B cell (primary cell): ENCODE measurements around the gene PRDM2. TPM values are rescaled to one million over a fixed set of nuclear protein-coding genes. Genes with fewer than 3 reads are reported as not detected.

Experiments
- ATAC-seq: fragments of 200-7000 bp; cut with Tn5 transposase; one replicate; pipeline ENCODE4 v1.10.0; 2021; ENCODE audit warnings: low read depth, mild to moderate bottlenecking, moderate number of reproducible peaks, moderate library complexity
- CTCF ChIA-PET: fragments of 350-600 bp; sonication (Branson Sonifier 250); formaldehyde crosslinking; loops from one replicate; lab custom pipeline; 2021; ENCODE audit warnings: antibody characterized with exemption, inconsistent platforms; lab: Charles Lee
- POLR2A ChIA-PET: fragments of 350-600 bp; sonication (Branson Sonifier 250); formaldehyde crosslinking; loops from one replicate; lab custom pipeline; 2021; ENCODE audit warnings: antibody characterized with exemption; lab: Charles Lee
- DNase-seq: peaks from one replicate; pipeline ENCODE4 v3.0.0; 2013
- H2AFZ ChIP-seq: 2 replicates; pipeline ENCODE4 v1.6.1; 2012; ENCODE audit warnings: mild to moderate bottlenecking, low read depth, low read length; ENCODE audit not compliant: insufficient read depth, poor library complexity, severe bottlenecking
- H3K27ac ChIP-seq, 2 donors: 1 replicate in 1 of 2; 2 replicates in 1 of 2; pipeline ENCODE4 v1.5.1; 2012 to 2013; ENCODE audit warnings: low read length in 2 of 2, mild to moderate bottlenecking in 2 of 2, moderate library complexity in 1 of 2
- H3K27me3 ChIP-seq, 4 experiments: fragments of 200-600 bp in 1 of 4; sonication (generic) in 1 of 4; replicated peaks in 1 of 4; 1 replicate in 2 of 4; 2 replicates in 2 of 4; pipeline versions ENCODE4 v1.6.1 to v1.7.0; 2013 to 2016; ENCODE audit warnings: low read length in 3 of 4, mild to moderate bottlenecking in 2 of 4, mixed read lengths in 1 of 4, moderate library complexity in 1 of 4; ENCODE audit not compliant: insufficient read depth in 4 of 4, control insufficient read depth in 3 of 4; ENCODE audit errors: control extremely low read depth in 1 of 4
- H3K36me3 ChIP-seq, 2 experiments: replicated peaks in 1 of 2; 1 replicate in 1 of 2; 2 replicates in 1 of 2; pipeline versions ENCODE4 v1.6.1 to v1.7.1; 2013; ENCODE audit warnings: low read length in 1 of 2; ENCODE audit not compliant: insufficient read depth in 2 of 2, control insufficient read depth in 1 of 2; ENCODE audit errors: control extremely low read depth in 1 of 2, extremely low read depth in 1 of 2
- H3K4me1 ChIP-seq, 2 donors: fragments of 200-600 bp in 1 of 2; sonication (generic) in 1 of 2; 1 replicate in 1 of 2; 2 replicates in 1 of 2; pipeline versions ENCODE4 v1.5.1 to v1.6.1; 2013 to 2017; ENCODE audit warnings: low read length in 2 of 2; ENCODE audit not compliant: control insufficient read depth in 2 of 2, insufficient read depth in 2 of 2
- H3K4me2 ChIP-seq: replicated peaks from 2 replicates; pipeline ENCODE3; 2012; ENCODE audit warnings: mild to moderate bottlenecking, low read depth, low read length; ENCODE audit not compliant: poor library complexity, severe bottlenecking
- H3K4me3 ChIP-seq, 5 experiments: fragments of 200-600 bp in 1 of 5; sonication (generic) in 1 of 5; 1 replicate in 3 of 5; 2 replicates in 2 of 5; pipeline versions ENCODE4 v1.5.1 to v1.7.0; 2011 to 2016; ENCODE audit warnings: low read length in 4 of 5, mild to moderate bottlenecking in 4 of 5, low read depth in 2 of 5, control low read depth in 1 of 5, moderate library complexity in 1 of 5; ENCODE audit not compliant: insufficient read depth in 1 of 5; ENCODE audit errors: control extremely low read depth in 1 of 5, extremely low read depth in 1 of 5
- H3K79me2 ChIP-seq: fragments of 200-600 bp; sonication (generic); one replicate; pipeline ENCODE4 v1.6.0; 2016; ENCODE audit warnings: low read length; ENCODE audit not compliant: control insufficient read depth, insufficient read depth
- H3K9ac ChIP-seq: fragments of 200-600 bp; sonication (generic); 2 replicates; pipeline ENCODE4 v1.6.1; 2017; ENCODE audit warnings: mild to moderate bottlenecking, low read length, moderate library complexity
- H3K9me3 ChIP-seq, 3 donors: one replicate each; pipeline versions ENCODE4 v1.6.1 to v1.7.1; 2013; ENCODE audit warnings: low read length in 2 of 3; ENCODE audit not compliant: control insufficient read depth in 2 of 3, insufficient read depth in 1 of 3; ENCODE audit errors: control extremely low read depth in 1 of 3
- H4K20me1 ChIP-seq: 2 replicates; pipeline ENCODE4 v1.6.0; 2012; ENCODE audit warnings: mild to moderate bottlenecking, low read length; ENCODE audit not compliant: insufficient read depth, control insufficient read depth, poor library complexity, severe bottlenecking
- H3K27ac Mint-ChIP-seq: one replicate; pipeline ENCODE4 v1.8.0; 2021; ENCODE audit warnings: mixed read lengths
- H3K27me3 Mint-ChIP-seq: one replicate; pipeline ENCODE4 v1.8.0; 2021; ENCODE audit warnings: mixed read lengths
- H3K4me1 Mint-ChIP-seq: one replicate; pipeline ENCODE4 v1.8.0; 2021; ENCODE audit warnings: mixed read lengths
- H3K4me3 Mint-ChIP-seq: one replicate; pipeline ENCODE4 v1.8.0; 2021; ENCODE audit warnings: mixed read lengths
- H3K9me3 Mint-ChIP-seq: one replicate; pipeline ENCODE4 v1.8.0; 2022; ENCODE audit warnings: mixed read lengths; ENCODE audit not compliant: insufficient read depth
- EZH2 ChIP-seq: IDR thresholded peaks from 2 replicates; pipeline ENCODE4 v1.6.1; 2012; ENCODE audit warnings: borderline replicate concordance, low read depth, mild to moderate bottlenecking, moderate library complexity, low read length; ENCODE audit not compliant: insufficient read depth, poor library complexity, severe bottlenecking
- WGBS: methylation state at CpG from one replicate; pipeline ENCODE4 v1.1.5; 2013; ENCODE audit warnings: missing lambda C conversion rate; ENCODE audit not compliant: insufficient coverage; 5-methylcytosine and 5-hydroxymethylcytosine counted together
- intact Hi-C: fragments of 100-400 bp; cut with micrococcal nuclease; formaldehyde crosslinking; loops from one replicate; pipeline ENCODE4 v1.10.0; 2022
- polyA plus RNA-seq: library from polyadenylated mRNA; depleted of rRNA; stranded (reverse); fragments of >200 nt; gene quantifications from 2 replicates; pipeline ENCODE4 v1.2.3, GENCODE V29; 2012
- total RNA-seq, 2 donors: library from RNA; stranded (reverse); fragments of 120-200 nt in 1 of 2; gene quantifications; 1 replicate in 1 of 2; 2 replicates in 1 of 2; pipeline versions ENCODE4 v1.2.3 to v1.2.4, GENCODE V29; 2013 to 2022
- TF ChIP-seq, protein P1 (sequence below): fragments of 200-600 bp; IDR thresholded peaks from one replicate; pipeline ENCODE4 v1.8.0; 2022; ENCODE audit warnings: antibody characterized with exemption, mild to moderate bottlenecking

PRDM2 gene
- total and polyA plus RNA-seq, 2 donors (not counting 1 experiment from before 2014, with no cell fraction given), result 50.1 to 432 TPM

DNA sequence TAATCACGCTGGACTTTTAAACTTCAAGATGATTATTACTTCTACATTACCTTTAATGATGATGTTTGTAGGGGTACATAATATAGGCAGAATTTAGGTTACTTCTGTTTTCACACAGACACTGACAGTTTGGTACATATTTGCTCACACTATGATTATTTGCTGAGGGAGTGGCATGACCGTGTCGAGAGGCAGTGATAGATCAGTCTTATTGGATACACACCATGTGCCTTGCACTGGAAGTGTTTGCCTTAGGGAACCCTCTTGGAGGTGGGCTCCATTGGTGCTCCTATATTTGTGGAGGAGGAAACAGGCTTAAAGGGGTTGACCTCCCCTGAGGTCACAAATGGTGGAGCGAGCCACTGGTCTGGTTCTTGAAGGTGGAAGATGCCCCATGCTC, 132.1 kb downstream of the PRDM2 start:
- no peak overlapping the region for H2AFZ ChIP-seq
- TF ChIP-seq, protein P1, sequence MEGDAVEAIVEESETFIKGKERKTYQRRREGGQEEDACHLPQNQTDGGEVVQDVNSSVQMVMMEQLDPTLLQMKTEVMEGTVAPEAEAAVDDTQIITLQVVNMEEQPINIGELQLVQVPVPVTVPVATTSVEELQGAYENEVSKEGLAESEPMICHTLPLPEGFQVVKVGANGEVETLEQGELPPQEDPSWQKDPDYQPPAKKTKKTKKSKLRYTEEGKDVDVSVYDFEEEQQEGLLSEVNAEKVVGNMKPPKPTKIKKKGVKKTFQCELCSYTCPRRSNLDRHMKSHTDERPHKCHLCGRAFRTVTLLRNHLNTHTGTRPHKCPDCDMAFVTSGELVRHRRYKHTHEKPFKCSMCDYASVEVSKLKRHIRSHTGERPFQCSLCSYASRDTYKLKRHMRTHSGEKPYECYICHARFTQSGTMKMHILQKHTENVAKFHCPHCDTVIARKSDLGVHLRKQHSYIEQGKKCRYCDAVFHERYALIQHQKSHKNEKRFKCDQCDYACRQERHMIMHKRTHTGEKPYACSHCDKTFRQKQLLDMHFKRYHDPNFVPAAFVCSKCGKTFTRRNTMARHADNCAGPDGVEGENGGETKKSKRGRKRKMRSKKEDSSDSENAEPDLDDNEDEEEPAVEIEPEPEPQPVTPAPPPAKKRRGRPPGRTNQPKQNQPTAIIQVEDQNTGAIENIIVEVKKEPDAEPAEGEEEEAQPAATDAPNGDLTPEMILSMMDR, result no peak
- no peak for TF ChIP-seq EZH2
- Mint-ChIP-seq H3K27ac (no peak overlapping the region), H3K4me1 (no peaks in the 10 kb centered on the region), H3K27me3 (peaks cover 31% of the 10 kb centered on the region), H3K9me3 (no peaks in the 10 kb centered on the region), H3K4me3 (no peak overlapping the region)
- ATAC-seq (no peak), DNase-seq (no peak)
- peaks cover 0 to 21% (median 5%) of the 10 kb centered on the region in 4 experiments for H3K27me3 ChIP-seq
- ChIA-PET CTCF (no interaction called here), POLR2A (no interaction called here)
- no peak overlapping the region for H3K9ac ChIP-seq
- H3K4me2 ChIP-seq, result no peak overlapping the region
- H4K20me1 ChIP-seq, result no peaks in the 10 kb centered on the region
- 90% methylated on average over 3 of the region's 4 CpGs for WGBS
- intact Hi-C loops, result no loop called here
- no peaks in the 10 kb centered on the region for H3K9me3 ChIP-seq
- no peaks in the 10 kb centered on the region for H3K36me3 ChIP-seq
- H3K79me2 ChIP-seq, result no peaks in the 10 kb centered on the region
- no peak overlapping the region for H3K4me3 ChIP-seq
- H3K27ac ChIP-seq, result no peak overlapping the region
- peaks cover 4% of the 10 kb centered on the region in 2 donors for H3K4me1 ChIP-seq

DNA sequence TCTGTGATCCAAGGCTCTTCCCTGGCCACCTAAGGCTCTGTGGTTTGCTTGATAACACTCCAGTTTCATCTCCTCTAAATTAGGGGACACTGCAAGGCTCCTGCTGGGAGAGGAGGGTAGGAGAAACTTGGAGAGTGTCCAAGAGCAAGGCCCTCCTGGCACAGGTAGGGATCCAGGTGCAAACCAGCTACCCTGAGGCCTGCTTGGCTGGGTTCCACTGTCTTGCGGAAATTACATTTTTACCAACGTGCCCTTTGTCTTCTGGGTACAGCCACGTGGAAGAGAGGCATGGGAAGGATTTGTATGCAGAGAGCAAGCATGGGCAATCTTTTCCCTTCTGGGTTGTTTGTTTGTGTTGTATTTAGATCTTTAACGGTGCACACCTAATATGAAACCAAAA, 132.5 kb downstream of the PRDM2 start:
- Mint-ChIP-seq H3K27me3 (peaks cover 32% of the 10 kb centered on the region), H3K9me3 (no peaks in the 10 kb centered on the region), H3K4me1 (no peaks in the 10 kb centered on the region), H3K4me3 (no peak overlapping the region), H3K27ac (no peak overlapping the region)
- Histone ChIP-seq H4K20me1 (no peaks in the 10 kb centered on the region), H3K79me2 (no peaks in the 10 kb centered on the region), H3K27me3 (peaks cover 0 to 21% (median 5%) of the 10 kb centered on the region in 4 experiments), H3K27ac (no peak overlapping the region), H3K4me3 (no peak overlapping the region), H3K4me2 (no peak overlapping the region), H2AFZ (no peak overlapping the region), H3K9ac (no peak overlapping the region), H3K36me3 (no peaks in the 10 kb centered on the region), H3K9me3 (no peaks in the 10 kb centered on the region), H3K4me1 (peaks cover 4% of the 10 kb centered on the region in 2 donors)
- ChIA-PET CTCF (interaction anchor here (1.2 kb wide), 1 partner anchor 9 kb away, joined by 3 read pairs; no protein-coding TSS in a partner anchor), POLR2A (no interaction called here)
- intact Hi-C loops, result no loop called here
- DNase-seq (no peak), ATAC-seq (no peak)
- WGBS, result 93% methylated on average over 3 of the region's 4 CpGs
- no peak for TF ChIP-seq EZH2
- TF ChIP-seq, protein P1, result no peak
